Vagina (tissue), 2 donors: Measurements from ENCODE around the gene MRI1. TPM values are rescaled to one million over a fixed set of nuclear protein-coding genes. Genes with fewer than 3 reads are reported as not detected.
"Not testable (repeated sequence)": the region's sequence is repeated elsewhere in the genome, so short reads cannot be mapped to it uniquely, and the experiment has no call there.

Experiments used
- DNase-seq, 2 donors: peaks; one replicate each; pipeline ENCODE4 v3.0.0-alpha.2; 2017; ENCODE audit errors: extremely low spot score in 2 of 2
- H3K27ac ChIP-seq: fragments of 200-600 bp; sonication (generic); one replicate; pipeline ENCODE4 v1.5.1; 2019
- H3K27me3 ChIP-seq: fragments of 200-600 bp; sonication (generic); one replicate; pipeline ENCODE4 v1.5.1; 2019
- H3K36me3 ChIP-seq, 2 donors: fragments of 200-600 bp; sonication (generic); one replicate each; pipeline ENCODE4 v1.5.1; 2017 to 2019
- H3K4me1 ChIP-seq: fragments of 200-600 bp; sonication (generic); one replicate; pipeline ENCODE4 v1.5.1; 2019
- H3K4me3 ChIP-seq, 2 donors: fragments of 200-600 bp; sonication (generic); 1 replicate in 1 of 2; 2 replicates in 1 of 2; pipeline ENCODE4 v1.5.1; 2016 to 2019
- H3K9me3 ChIP-seq: fragments of 200-600 bp; sonication (generic); one replicate; pipeline ENCODE4 v1.5.1; 2019
- CTCF ChIP-seq, 3 experiments: fragments of 450-650 bp in 2 of 3; fragments of 200-600 bp in 1 of 3; sonication (generic) in 1 of 3; IDR thresholded peaks; one replicate each; pipeline ENCODE4 v1.5.1; 2017 to 2019; ENCODE audit warnings: antibody characterized with exemption in 3 of 3, mild to moderate bottlenecking in 2 of 3, moderate library complexity in 2 of 3
- POLR2A ChIP-seq, 2 donors: fragments of 450-650 bp; IDR thresholded peaks; one replicate each; pipeline ENCODE4 v1.6.1; 2017; ENCODE audit warnings: antibody characterized with exemption in 2 of 2, mild to moderate bottlenecking in 2 of 2, moderate library complexity in 2 of 2
- POLR2AphosphoS5 ChIP-seq, 2 donors: sonication (generic); formaldehyde crosslinking; IDR thresholded peaks; one replicate each; pipeline ENCODE4 v1.9.0; 2017; ENCODE audit warnings: antibody characterized with exemption in 2 of 2, mild to moderate bottlenecking in 2 of 2, low read depth in 1 of 2; ENCODE audit not compliant: insufficient read depth in 1 of 2
- intact Hi-C: fragments of 100-400 bp; cut with DNase I; formaldehyde crosslinking; loops from one replicate; pipeline ENCODE4 v1.15.1; 2023
- total RNA-seq: library from RNA; depleted of rRNA; stranded (reverse); fragments of >200 nt; gene quantifications from one replicate; pipeline ENCODE4 v1.2.3, GENCODE V29; 2016

MRI1 gene
- total RNA-seq, 1 donor from 2014 or later = 69.0 TPM

GRCh38 chr19:13770013-13770635 lies 5.8 kb downstream of the MRI1 start:
- Histone ChIP-seq H3K27me3 (no peaks in the 10 kb centered on the region), H3K9me3 (no peaks in the 10 kb centered on the region), H3K4me1 (peaks cover 25% of the 10 kb centered on the region), H3K27ac (no peak overlapping the region), H3K4me3 (no peak overlapping the region), H3K36me3 (peaks cover 0 to 47% of the 10 kb centered on the region in 2 donors)
- DNase-seq = no peak
- TF ChIP-seq POLR2AphosphoS5 (IDR thresholded peaks at IDR 0.05; ENCODE audit: insufficient read depth in 1 of 2, low read depth in 1 of 2) (no peak), POLR2A (IDR thresholded peaks at IDR 0.05) (no peak), CTCF (IDR thresholded peaks at IDR 0.05) (no peak)
- intact Hi-C loops = no loop called here

- H3K27me3 ChIP-seq = no peaks in the 10 kb centered on the region
- no peak for DNase-seq
- peak within 1 kb of the TSS; percentile 99 to 100 for H3K4me3 ChIP-seq
- intact Hi-C loops = no loop called here
- H3K36me3 ChIP-seq = peaks cover 0 to 54% of the 10 kb centered on the region in 2 donors
- H3K27ac ChIP-seq = peak within 1 kb of the TSS; percentile 95
- TF ChIP-seq CTCF (IDR thresholded peaks at IDR 0.05) (no peak), POLR2AphosphoS5 (IDR thresholded peaks at IDR 0.05; ENCODE audit: insufficient read depth in 1 of 2, low read depth in 1 of 2) (peak; percentile 99 to 100), POLR2A (IDR thresholded peaks at IDR 0.05) (peak in 1 of 2 donors; percentile 89)
- H3K4me1 ChIP-seq = peaks cover 27% of the 10 kb centered on the region
- no peaks in the 10 kb centered on the region for H3K9me3 ChIP-seq
These were observed 10.2 kb downstream of the MRI1 start, which contains the start of gene C19orf53 for GRCh38 chr19:13774217-13775191. Gene C19orf53, plus strand, starts transcription at chr19:13774456. Its CDS starts 22 bp downstream, at chr19:13774478.

- H3K9me3 ChIP-seq = no peaks in the 10 kb centered on the region
- no peak for DNase-seq
- no peak for TF ChIP-seq POLR2AphosphoS5 (IDR thresholded peaks at IDR 0.05; ENCODE audit: insufficient read depth in 1 of 2, low read depth in 1 of 2)
- no peak for TF ChIP-seq CTCF (IDR thresholded peaks at IDR 0.05)
- no peak for TF ChIP-seq POLR2A (IDR thresholded peaks at IDR 0.05)
- intact Hi-C loops = no loop called here
- peaks cover 0 to 27% of the 10 kb centered on the region in 2 donors for H3K36me3 ChIP-seq
- no peaks in the 10 kb centered on the region for H3K27me3 ChIP-seq
- no peak overlapping the region for H3K4me3 ChIP-seq
- H3K27ac ChIP-seq = no peak overlapping the region
- H3K4me1 ChIP-seq = peaks cover 44% of the 10 kb centered on the region
These were observed 14.1 kb downstream of the MRI1 start for GRCh38 chr19:13778398-13778797.

- Histone ChIP-seq H3K36me3 (peaks cover 0 to 27% of the 10 kb centered on the region in 2 donors), H3K27ac (no peak overlapping the region), H3K9me3 (no peaks in the 10 kb centered on the region), H3K27me3 (no peaks in the 10 kb centered on the region), H3K4me1 (peaks cover 39% of the 10 kb centered on the region), H3K4me3 (no peak overlapping the region)
- intact Hi-C loops = no loop called here
- no peak for TF ChIP-seq POLR2A (IDR thresholded peaks at IDR 0.05)
- TF ChIP-seq CTCF (IDR thresholded peaks at IDR 0.05) = no peak
- no peak for TF ChIP-seq POLR2AphosphoS5 (IDR thresholded peaks at IDR 0.05; ENCODE audit: insufficient read depth in 1 of 2, low read depth in 1 of 2)
- no peak for DNase-seq
These were observed 14.5 kb downstream of the MRI1 start for GRCh38 chr19:13778847-13779246.

- intact Hi-C loops, H3K27ac ChIP-seq: not testable (repeated sequence)
- H3K4me1 ChIP-seq = peaks cover 37% of the 10 kb centered on the region
These were observed 15.5 kb downstream of the MRI1 start for GRCh38 chr19:13779794-13780193.

More at GRCh38 chr19:13779794-13780193, 15.5 kb downstream of the MRI1 start:
- H3K27me3 ChIP-seq, H3K4me3 ChIP-seq, DNase-seq, H3K9me3 ChIP-seq: not testable (repeated sequence)
- H3K36me3 ChIP-seq = peaks cover 0 to 27% of the 10 kb centered on the region in 2 donors
